ENCODE results near the gene KIAA1671. TPM values are rescaled to one million over a fixed set of nuclear protein-coding genes. Genes with fewer than 3 reads are reported as not detected.

Gene KIAA1671
- total RNA-seq, 6 donors from 2014 or later: 30.9 to 57.7 (median 42.1) TPM

DNA sequence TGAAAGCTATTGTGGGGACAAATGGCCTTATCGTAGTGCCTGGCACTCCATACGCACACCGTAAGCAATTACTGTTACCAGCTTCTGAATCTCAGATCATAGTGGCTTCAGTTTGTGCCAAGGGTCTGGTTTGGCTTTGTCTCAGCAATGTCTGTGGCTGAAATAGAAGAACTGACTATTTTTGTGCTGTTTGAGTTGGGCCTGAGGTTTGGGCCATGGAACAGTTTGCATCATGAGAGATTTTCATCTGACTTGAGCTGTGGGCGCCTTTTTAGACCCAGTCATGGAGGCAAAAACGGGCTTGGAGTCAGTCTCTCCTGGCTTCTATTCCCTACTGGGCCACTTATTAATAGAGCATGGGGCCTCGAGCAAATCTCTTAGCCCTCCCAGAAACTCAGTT, 126.1 kb downstream of the KIAA1671 start:
- no peak for TF ChIP-seq EP300 (IDR thresholded peaks at IDR 0.05)
- TF ChIP-seq POLR2A (IDR thresholded peaks at IDR 0.05): no peak
- no peak for TF ChIP-seq POLR2AphosphoS5 (IDR thresholded peaks at IDR 0.05)
- Histone ChIP-seq H3K36me3 (no peaks in the 10 kb centered on the region), H3K27ac (no peak overlapping the region), H3K27me3 (no peaks in the 10 kb centered on the region), H3K4me3 (no peak overlapping the region), H3K4me1 (peaks cover 0 to 5% (median 4%) of the 10 kb centered on the region in 4 donors), H3K9me3 (no peaks in the 10 kb centered on the region)
- WGBS, 2 donors: 77 to 96% methylated on average over 6 of the region's 6 CpGs
- ATAC-seq (ENCODE audit: low FRiP score in 2 of 2): no peak
- DNase-seq: no peak

DNA sequence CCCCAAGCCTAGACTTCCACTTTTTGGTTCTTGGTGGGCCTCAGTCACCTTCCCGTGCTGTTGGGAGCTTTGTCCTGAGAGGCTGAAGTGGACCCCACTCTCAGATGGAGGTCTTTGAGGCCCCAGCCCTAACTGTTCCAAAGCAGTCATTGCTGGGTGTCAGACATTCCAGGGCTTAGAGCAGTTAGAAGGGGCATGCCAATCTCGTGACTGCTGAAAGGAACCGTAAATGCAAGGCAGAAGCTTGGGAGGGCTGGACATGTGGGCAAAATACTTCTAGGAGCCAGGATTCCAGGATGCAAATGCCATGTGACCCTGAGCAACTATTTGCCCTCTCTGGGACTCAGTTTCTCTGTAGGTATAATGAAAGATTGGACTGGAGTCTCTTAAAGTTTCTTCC, 128.3 kb downstream of the KIAA1671 start:
- ATAC-seq (ENCODE audit: low FRiP score in 2 of 2): no peak
- no peak overlapping the region for H3K27ac ChIP-seq
- peaks cover 4 to 6% (median 6%) of the 10 kb centered on the region in 4 donors for H3K4me1 ChIP-seq
- DNase-seq: no peak
- H3K9me3 ChIP-seq: no peaks in the 10 kb centered on the region
- no peak overlapping the region for H3K4me3 ChIP-seq
- TF ChIP-seq POLR2AphosphoS5 (IDR thresholded peaks at IDR 0.05): no peak
- TF ChIP-seq, protein P1, sequence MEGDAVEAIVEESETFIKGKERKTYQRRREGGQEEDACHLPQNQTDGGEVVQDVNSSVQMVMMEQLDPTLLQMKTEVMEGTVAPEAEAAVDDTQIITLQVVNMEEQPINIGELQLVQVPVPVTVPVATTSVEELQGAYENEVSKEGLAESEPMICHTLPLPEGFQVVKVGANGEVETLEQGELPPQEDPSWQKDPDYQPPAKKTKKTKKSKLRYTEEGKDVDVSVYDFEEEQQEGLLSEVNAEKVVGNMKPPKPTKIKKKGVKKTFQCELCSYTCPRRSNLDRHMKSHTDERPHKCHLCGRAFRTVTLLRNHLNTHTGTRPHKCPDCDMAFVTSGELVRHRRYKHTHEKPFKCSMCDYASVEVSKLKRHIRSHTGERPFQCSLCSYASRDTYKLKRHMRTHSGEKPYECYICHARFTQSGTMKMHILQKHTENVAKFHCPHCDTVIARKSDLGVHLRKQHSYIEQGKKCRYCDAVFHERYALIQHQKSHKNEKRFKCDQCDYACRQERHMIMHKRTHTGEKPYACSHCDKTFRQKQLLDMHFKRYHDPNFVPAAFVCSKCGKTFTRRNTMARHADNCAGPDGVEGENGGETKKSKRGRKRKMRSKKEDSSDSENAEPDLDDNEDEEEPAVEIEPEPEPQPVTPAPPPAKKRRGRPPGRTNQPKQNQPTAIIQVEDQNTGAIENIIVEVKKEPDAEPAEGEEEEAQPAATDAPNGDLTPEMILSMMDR (IDR thresholded peaks at IDR 0.05): no peak
- no peak for TF ChIP-seq POLR2A (IDR thresholded peaks at IDR 0.05)
- no peak for TF ChIP-seq EP300 (IDR thresholded peaks at IDR 0.05)
- WGBS, 2 donors: 82 to 88% methylated on average over 3 of the region's 3 CpGs
- no peaks in the 10 kb centered on the region for H3K27me3 ChIP-seq
- no peaks in the 10 kb centered on the region for H3K36me3 ChIP-seq

GRCh38 chr22:25081409-25081824, 128.9 kb downstream of the KIAA1671 start:
- WGBS, 2 donors: 18 to 45% methylated on average over 1 to 3 of the region's 3 CpGs
- no peak for DNase-seq

GRCh38 chr22:25082096-25082495, 129.6 kb downstream of the KIAA1671 start:
- TF ChIP-seq POLR2AphosphoS5 (IDR thresholded peaks at IDR 0.05) (no peak), POLR2A (IDR thresholded peaks at IDR 0.05) (no peak), EP300 (IDR thresholded peaks at IDR 0.05) (no peak)
- TF ChIP-seq, protein P1 (IDR thresholded peaks at IDR 0.05): no peak
- Histone ChIP-seq H3K27me3 (no peaks in the 10 kb centered on the region), H3K4me1 (peaks cover 6 to 17% (median 11%) of the 10 kb centered on the region in 4 donors), H3K4me3 (no peak overlapping the region), H3K9me3 (no peaks in the 10 kb centered on the region), H3K27ac (no peak overlapping the region), H3K36me3 (no peaks in the 10 kb centered on the region)
- 95% methylated on average over 3 of the region's 3 CpGs for WGBS, 2 donors
- no peak for DNase-seq
- ATAC-seq (ENCODE audit: low FRiP score in 2 of 2): no peak

More at GRCh38 chr22:25081409-25081824, 128.9 kb downstream of the KIAA1671 start:
- no peak for TF ChIP-seq EP300 (IDR thresholded peaks at IDR 0.05)
- TF ChIP-seq, protein P1 (IDR thresholded peaks at IDR 0.05): peak in 3 of 6 experiments; percentile 37 to 47 (median 39)
- Histone ChIP-seq H3K4me3 (no peak overlapping the region), H3K36me3 (no peaks in the 10 kb centered on the region), H3K9me3 (no peaks in the 10 kb centered on the region), H3K27ac (no peak overlapping the region), H3K4me1 (peaks cover 6 to 12% (median 9%) of the 10 kb centered on the region in 4 donors), H3K27me3 (no peaks in the 10 kb centered on the region)
- no peak for ATAC-seq (ENCODE audit: low FRiP score in 2 of 2)

- ATAC-seq (ENCODE audit: low FRiP score in 2 of 2): no peak
- H3K4me3 ChIP-seq: no peak overlapping the region
- H3K9me3 ChIP-seq: no peaks in the 10 kb centered on the region
- 44% methylated on average over 2 of the region's 2 CpGs for WGBS, 2 donors
- no peaks in the 10 kb centered on the region for H3K36me3 ChIP-seq
- H3K27ac ChIP-seq: no peak overlapping the region
- TF ChIP-seq EP300 (IDR thresholded peaks at IDR 0.05) (no peak), POLR2A (IDR thresholded peaks at IDR 0.05) (no peak), POLR2AphosphoS5 (IDR thresholded peaks at IDR 0.05) (no peak)
- DNase-seq: no peak
- H3K4me1 ChIP-seq: peaks cover 6 to 15% (median 10%) of the 10 kb centered on the region in 4 donors
- no peaks in the 10 kb centered on the region for H3K27me3 ChIP-seq
These were observed 130.7 kb downstream of the KIAA1671 start for GRCh38 chr22:25083056-25083806.
